Osteocyte (in vitro differentiated cells): ENCODE data around the gene POFUT2. TPM values are rescaled to one million over a fixed set of nuclear protein-coding genes. Genes with fewer than 3 reads are reported as not detected.
A peak's percentile ranks its signal among the peaks of the same experiment; 100 is the strongest.

Experiments used
- DNase-seq: peaks from one replicate; pipeline ENCODE4 v3.0.0; 2021; ENCODE audit warnings: mixed read lengths; ENCODE audit not compliant: unreplicated experiment; ENCODE audit errors: extremely low spot score
- H3K27ac Mint-ChIP-seq: one replicate; pipeline ENCODE4 v1.8.0; 2021; ENCODE audit warnings: mild to moderate bottlenecking, mixed read lengths; ENCODE audit not compliant: unreplicated experiment
- H3K27me3 Mint-ChIP-seq: one replicate; pipeline ENCODE4 v1.8.0; 2021; ENCODE audit warnings: mixed read lengths; ENCODE audit not compliant: unreplicated experiment
- H3K36me3 Mint-ChIP-seq: one replicate; pipeline ENCODE4 v1.8.0; 2021; ENCODE audit warnings: mixed read lengths; ENCODE audit not compliant: unreplicated experiment
- H3K4me1 Mint-ChIP-seq: one replicate; pipeline ENCODE4 v1.8.0; 2021; ENCODE audit warnings: mixed read lengths; ENCODE audit not compliant: unreplicated experiment
- H3K4me3 Mint-ChIP-seq: one replicate; pipeline ENCODE4 v1.8.0; 2021; ENCODE audit warnings: mild to moderate bottlenecking, moderate library complexity, mixed read lengths; ENCODE audit not compliant: unreplicated experiment
- H3K9me3 Mint-ChIP-seq: one replicate; pipeline ENCODE4 v1.8.0; 2021; ENCODE audit warnings: mixed read lengths; ENCODE audit not compliant: unreplicated experiment
- total RNA-seq: library from RNA; stranded (reverse); gene quantifications from 2 replicates; pipeline ENCODE4 v1.2.1, GENCODE V29; 2021
- TF ChIP-seq, protein P1 (sequence below): fragments of 200-600 bp; sonication (generic); IDR thresholded peaks from 2 replicates; pipeline ENCODE4 v1.5.0; 2021; ENCODE audit warnings: antibody characterized with exemption, mild to moderate bottlenecking, moderate library complexity

Gene POFUT2
- total RNA-seq, 1 donor from 2014 or later, result 62.7 TPM

DNA sequence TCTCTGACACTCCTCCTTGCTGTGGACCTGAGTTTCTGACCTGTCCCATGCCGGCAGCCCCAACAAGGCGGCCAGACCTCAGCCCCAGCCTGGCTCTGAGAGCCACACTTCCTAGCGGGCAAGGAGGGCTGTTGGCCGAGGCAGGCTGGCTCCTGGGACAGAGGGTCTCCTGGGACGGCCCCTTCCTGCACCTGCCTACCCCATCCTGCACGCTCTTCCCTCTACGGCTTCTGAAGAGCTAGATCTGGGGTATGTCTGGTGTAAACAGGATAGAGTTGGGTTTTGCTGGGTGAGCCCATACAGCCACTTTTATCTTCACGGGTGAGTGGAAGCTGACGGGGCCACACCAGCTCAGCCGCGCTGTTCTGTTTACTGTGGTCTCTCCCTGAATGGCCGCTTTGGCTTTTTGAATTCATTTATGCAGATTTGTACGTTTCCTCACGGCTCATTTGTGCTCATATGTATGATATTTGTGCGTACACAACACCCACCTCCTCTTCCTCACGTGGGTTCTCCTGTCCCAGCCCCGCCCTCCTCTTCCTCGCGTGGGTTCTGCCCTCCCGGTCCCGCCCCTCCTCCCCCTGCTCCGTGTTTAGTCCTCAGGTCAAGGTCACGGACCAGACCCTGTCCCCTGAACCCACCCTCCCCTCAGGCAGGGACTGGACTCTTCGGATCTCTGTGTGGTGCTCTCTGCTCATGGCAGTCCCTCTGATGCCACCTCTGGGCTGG is 34.7 kb upstream of the POFUT2 start:
- DNase-seq, result no peak
- Mint-ChIP-seq H3K9me3 (no peaks in the 10 kb centered on the region), H3K36me3 (no peaks in the 10 kb centered on the region), H3K27me3 (no peaks in the 10 kb centered on the region), H3K27ac (no peak overlapping the region), H3K4me1 (peaks cover 72% of the 10 kb centered on the region), H3K4me3 (no peak overlapping the region)
- TF ChIP-seq, protein P1, sequence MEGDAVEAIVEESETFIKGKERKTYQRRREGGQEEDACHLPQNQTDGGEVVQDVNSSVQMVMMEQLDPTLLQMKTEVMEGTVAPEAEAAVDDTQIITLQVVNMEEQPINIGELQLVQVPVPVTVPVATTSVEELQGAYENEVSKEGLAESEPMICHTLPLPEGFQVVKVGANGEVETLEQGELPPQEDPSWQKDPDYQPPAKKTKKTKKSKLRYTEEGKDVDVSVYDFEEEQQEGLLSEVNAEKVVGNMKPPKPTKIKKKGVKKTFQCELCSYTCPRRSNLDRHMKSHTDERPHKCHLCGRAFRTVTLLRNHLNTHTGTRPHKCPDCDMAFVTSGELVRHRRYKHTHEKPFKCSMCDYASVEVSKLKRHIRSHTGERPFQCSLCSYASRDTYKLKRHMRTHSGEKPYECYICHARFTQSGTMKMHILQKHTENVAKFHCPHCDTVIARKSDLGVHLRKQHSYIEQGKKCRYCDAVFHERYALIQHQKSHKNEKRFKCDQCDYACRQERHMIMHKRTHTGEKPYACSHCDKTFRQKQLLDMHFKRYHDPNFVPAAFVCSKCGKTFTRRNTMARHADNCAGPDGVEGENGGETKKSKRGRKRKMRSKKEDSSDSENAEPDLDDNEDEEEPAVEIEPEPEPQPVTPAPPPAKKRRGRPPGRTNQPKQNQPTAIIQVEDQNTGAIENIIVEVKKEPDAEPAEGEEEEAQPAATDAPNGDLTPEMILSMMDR, result no peak

DNA sequence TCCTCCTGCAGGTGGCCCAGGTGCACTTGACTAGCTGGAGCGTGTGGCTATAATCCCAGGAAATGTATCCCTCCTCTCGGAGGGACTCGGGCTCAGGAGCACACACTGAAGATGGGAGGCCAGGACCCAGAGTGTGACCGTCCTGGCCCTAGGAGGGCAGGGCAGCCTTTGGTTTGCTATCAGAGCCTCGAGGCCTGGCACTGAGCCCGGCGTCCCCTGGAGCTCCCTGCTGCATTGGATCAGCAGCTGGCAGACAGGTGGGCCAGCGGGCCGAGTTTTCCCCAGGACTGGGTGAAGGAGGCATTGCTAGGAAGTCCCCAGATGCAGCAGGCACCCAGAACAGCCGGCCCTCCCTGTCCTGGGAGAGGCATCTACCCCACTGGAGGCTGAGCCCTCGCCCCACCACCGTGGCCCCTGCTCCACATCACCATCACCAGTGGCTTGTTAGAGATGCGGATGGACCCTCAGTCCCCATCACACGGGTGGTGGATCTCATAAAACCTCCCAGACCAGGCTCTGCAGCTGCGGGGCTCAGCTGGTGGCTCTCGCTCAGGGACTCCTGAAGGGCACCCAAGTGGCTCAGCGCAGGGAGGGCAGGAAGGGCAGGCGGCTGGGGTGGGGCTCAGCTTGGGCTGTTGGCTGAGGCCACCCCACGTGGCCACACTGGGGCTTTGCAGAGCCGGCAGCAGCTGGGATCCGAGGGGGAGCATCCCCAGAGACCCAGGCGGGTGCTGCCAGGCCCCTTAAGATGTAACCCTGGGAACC is 32.7 kb upstream of the POFUT2 start:
- peak overlapping the region; percentile 69 for H3K27ac Mint-ChIP-seq
- peaks cover 61% of the 10 kb centered on the region for H3K4me1 Mint-ChIP-seq
- no peak overlapping the region for H3K4me3 Mint-ChIP-seq
- H3K9me3 Mint-ChIP-seq, result no peaks in the 10 kb centered on the region
- no peaks in the 10 kb centered on the region for H3K36me3 Mint-ChIP-seq
- DNase-seq, result no peak
- no peaks in the 10 kb centered on the region for H3K27me3 Mint-ChIP-seq
- TF ChIP-seq, protein P1, result no peak

DNA sequence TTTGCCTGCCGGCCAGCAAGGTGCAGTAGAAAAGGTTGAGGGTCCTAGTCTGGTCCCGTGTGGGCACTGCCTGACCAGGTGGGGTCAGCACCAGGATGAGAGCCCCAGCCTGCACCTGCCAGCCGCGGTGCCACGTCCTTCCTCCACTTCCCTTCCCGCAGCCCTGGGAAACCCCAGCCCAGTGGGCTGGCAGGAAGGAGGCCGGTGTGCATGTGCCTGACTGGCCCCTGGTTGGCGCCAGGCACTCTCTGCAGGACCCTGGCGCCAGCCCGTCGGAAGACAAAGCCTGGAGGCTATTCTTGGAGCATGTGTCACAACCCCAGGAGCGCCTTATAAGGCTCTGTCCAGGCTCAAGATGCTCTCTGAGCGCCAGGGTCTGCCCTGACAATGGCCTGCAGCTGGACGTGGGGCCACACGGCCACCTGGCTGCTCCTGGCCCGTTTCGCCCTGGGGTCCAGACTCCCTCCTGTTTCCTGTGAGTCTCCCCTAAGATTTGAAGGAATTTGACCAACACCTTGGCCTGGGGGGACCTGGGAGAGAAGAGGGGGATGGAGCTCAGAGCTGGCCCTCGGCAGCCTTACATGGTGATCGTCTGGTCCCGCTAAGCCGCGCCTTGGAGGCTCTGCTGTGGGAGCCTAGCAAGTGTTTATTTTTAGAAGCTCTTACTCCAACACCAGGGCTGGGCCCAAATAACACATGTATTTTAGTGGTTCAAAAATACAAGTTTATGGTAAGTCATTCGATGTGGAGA is 31.9 kb upstream of the POFUT2 start:
- peaks cover 58% of the 10 kb centered on the region for H3K4me1 Mint-ChIP-seq
- no peak overlapping the region for H3K4me3 Mint-ChIP-seq
- H3K27ac Mint-ChIP-seq, result peak overlapping the region; percentile 69
- no peaks in the 10 kb centered on the region for H3K27me3 Mint-ChIP-seq
- TF ChIP-seq, protein P1, result no peak
- no peaks in the 10 kb centered on the region for H3K36me3 Mint-ChIP-seq
- no peaks in the 10 kb centered on the region for H3K9me3 Mint-ChIP-seq
- no peak for DNase-seq

DNA sequence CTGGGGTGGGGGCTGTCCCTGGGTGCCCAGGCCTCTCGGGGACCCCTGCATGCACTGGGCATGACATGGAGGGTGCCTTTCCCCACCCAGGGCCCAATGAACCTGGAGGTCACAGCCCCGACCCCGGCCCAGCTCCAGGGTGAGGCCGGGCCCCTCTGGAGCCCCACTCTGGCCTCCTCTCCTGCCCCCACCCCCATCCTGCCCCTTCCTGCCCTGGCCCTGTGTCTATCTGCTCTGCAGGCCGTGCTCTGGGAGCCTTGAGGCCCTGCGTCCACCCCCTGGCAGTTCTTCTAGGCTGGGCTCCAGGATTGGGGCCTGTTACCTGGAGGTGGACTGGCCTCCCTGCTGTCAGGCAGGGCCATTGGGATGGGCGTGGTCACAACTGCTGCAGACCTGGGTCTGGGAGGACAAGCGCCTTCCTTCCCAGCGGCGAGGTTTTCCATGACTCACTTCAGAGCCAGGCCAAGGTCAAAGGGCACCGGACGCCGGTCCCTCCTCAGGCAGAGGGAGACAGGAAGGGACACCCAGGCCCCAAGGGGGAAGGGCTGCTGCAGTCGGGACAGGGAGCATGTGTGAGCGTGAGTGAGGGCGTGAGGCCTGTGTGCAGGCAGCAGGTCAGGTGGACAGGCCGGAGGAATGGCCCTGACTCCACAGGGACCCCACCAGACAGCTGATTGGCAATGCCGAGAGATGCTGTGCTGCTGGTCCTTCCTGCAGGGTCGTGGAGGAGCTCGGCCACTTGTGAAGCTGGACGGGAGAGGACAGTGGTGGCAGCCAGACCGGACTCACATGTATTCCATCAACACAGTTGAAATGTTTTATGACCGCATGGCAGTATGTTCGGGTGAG is 31.1 kb upstream of the POFUT2 start:
- no peak for DNase-seq
- Mint-ChIP-seq H3K9me3 (no peaks in the 10 kb centered on the region), H3K4me1 (peaks cover 50% of the 10 kb centered on the region), H3K27me3 (no peaks in the 10 kb centered on the region), H3K27ac (peak overlapping the region; percentile 69), H3K4me3 (no peak overlapping the region), H3K36me3 (no peaks in the 10 kb centered on the region)
- TF ChIP-seq, protein P1, result no peak
